Pons (tissue), 1 donor: Measurements from ENCODE around the gene DAPL1.

Source experiments
- DNase-seq: peaks from one replicate; pipeline ENCODE4 v3.0.0-alpha.2; 2016; ENCODE audit warnings: low spot score

The DAPL1 gene

DNA sequence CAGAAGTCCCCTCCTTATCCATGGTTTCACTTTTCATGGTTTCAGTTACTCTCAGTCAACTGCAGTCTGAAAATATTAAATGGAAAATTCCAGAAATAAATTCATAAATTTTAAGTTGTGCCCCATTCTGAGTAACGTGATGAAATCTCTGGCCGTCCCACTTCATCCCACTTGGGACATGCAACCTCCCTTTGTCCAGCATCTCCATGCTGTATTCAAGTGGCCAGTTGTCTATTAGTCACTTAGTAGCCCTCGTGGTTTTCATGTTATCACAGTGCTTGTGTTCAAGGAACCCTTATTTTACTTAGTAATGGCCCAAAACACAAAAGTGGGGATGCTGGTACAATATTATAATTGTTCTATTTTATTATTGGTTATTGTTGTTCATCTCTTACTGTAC lies 18.0 kb upstream of the DAPL1 start:
- no peak for DNase-seq

DNA sequence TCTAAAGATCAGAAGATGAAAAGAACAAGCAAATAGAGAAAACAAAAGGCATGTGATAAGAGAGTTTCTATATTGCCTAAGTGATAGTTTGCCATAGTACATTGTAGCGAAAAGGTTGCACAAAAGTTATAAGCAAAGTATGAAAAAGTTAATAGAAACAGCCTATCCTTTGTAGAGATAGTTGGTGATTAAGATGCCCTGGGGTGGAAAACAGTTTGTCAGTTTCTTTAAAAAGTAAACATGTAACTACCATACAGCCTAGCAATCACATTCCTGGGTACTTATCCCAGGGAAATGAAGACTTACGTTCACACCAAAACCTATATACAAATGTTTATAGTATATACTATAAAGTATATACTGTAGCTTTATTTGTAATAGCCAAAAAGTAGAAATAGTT lies 16.9 kb upstream of the DAPL1 start:
- no peak for DNase-seq

DNA sequence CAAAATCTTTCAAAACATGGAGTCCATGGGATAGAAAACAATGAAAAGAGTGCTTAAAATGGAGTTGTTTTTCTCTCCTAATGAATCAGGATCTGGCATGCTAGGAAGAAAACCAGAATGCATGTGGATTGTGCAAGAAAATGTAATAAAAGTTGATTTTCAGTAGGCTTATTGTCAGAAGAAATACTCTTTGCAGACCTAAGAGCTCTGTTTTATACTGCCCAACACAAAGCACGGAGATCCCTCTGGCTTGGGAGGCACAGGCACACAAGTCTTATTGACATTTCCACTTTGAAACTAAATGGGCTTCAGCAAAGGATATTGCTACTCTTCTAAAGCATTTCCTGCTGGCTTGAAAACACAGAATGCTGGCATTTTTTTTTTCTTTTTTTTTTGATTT lies 15.5 kb upstream of the DAPL1 start:
- no peak for DNase-seq

DNA sequence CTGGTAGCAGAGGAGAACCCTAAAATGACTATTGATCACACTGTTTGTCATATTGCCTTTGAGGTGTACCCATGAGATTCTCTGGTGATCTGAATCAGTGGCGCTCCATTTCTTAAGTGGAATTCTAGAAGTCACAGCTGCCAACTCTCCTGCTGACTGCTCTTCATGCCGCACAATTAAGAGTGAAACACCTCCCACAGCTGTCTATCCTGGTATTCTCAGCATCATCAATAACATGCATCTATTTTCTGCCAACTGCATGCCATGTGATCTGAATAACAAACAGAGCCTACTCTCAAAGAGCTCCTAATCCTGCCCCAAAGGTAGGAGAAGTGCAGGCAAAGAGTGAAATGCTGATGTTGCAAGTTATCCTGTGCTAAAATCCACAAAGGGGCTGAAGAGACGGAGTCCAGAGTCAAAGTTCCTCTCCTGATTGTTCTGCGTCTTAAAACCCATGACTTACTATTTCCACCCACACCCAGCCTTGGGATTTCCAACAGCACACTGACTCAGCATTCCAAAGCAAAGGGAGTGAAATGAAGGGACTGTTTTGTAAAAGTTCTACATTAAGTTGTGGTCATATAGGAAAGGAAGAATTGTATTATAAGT lies 13.7 kb upstream of the DAPL1 start:
- no peak for DNase-seq

DNA sequence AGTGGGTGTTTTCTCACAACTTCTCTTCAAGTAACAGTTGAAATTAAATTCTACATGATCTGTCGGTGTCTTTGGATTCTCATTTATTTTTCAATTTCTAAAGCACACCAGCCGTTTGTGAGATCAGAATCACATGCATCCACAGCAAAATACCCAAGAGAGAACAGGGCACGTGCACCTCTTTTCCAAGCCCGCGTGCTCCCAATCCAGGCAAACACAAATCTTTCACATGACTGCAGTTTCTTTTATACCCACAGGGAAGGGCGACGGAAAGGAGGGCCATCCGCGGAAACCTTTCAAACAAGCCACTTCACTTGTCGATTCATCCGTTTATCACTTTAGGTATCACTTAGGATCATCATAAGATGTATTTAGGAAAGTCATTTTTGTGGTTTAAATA lies 13.0 kb upstream of the DAPL1 start:
- no peak for DNase-seq

DNA sequence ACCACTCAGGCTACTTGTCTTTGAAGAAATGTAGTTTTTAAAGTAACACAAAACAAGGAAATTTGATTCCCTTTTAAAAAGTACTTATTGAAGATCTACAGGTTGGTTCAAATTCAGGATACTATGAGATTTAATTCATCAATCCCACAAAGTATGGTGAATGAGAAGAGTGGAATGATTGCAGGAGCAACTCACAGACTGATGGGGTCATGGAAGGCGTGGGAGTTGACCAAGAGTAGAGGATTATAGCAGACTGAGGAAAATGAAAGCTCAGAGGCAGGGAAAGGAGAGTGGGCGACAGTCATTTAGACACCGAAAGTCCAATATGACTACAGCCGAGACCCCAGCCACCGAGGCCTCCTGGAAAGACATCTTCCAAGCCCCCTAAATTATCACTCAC lies 12.5 kb upstream of the DAPL1 start:
- DNase-seq = no peak

DNA sequence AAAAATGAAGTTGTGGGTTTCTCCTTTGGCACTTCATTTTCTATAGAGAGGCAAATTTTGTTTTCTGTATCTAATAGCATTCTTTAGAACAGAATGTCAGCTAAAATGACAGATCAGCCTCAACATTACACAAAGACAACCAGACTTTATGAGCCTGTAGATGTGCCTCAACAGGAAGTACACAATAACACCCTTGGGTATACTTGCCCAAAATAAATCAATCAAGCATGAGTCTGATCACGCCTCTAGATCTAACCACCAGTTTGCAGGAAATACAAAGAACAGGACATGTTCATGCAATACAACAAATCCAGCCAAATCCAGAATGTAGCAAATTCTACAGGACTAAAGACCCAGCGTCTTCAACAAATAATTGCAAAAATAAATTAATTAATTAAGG lies 11.2 kb upstream of the DAPL1 start:
- DNase-seq = no peak

DNA sequence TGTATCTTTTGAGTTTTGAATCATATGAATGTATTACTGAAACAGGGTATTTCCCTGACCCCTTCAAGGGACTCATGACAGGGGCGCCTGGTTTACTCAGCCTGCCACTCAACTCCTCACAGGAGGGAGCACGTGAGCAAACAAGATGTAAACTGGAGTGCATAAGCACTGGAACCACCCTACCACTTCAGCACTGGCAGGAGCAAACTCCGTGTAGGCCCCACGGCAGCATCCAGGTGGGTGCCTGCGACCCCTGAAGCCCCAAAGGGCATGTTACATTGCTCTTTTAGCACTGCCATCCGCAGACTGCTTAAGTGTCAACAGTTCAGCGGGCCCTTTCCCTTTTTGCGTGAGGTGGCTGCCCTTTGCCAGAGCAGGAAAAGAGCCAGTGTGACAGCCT lies 8.2 kb upstream of the DAPL1 start:
- DNase-seq = no peak

DNA sequence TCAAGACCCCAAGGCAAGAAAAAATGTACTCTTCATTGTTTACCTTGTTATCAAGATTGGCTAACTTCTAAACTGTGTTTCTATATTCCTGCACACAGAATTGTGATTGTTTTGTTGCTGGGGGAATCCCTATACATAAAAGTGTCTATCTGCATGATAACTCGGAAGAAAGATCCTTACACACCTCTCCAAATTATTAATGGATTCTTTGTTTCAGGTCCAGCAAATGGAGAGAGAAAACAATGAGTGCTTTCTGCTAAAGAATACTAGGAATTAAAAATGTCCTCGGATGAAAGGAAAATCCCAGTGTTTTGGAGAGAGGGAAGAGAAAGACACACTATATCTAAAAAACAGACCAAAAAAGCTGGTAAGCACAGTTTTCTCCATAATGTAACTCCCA lies 6.2 kb upstream of the DAPL1 start:
- DNase-seq = no peak

DNA sequence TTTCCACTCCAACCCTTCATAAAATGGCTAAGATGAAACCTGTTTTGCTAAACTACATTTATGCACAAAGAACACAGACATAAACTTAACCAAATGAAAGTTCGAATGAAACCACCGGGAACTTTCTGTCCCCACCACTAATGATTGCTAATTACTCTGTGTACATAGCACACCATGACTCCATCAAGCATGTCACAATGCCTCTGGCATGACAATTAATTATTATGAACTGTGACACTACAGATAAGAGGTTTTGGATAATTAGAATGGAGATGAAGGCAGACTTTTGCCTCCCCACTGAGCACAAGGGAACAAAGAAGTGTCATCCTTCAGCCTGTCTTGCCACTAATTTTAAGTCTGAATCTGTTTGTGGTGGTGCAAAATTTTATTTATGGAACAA lies 1.5 kb downstream of the DAPL1 start:
- no peak for DNase-seq

DNA sequence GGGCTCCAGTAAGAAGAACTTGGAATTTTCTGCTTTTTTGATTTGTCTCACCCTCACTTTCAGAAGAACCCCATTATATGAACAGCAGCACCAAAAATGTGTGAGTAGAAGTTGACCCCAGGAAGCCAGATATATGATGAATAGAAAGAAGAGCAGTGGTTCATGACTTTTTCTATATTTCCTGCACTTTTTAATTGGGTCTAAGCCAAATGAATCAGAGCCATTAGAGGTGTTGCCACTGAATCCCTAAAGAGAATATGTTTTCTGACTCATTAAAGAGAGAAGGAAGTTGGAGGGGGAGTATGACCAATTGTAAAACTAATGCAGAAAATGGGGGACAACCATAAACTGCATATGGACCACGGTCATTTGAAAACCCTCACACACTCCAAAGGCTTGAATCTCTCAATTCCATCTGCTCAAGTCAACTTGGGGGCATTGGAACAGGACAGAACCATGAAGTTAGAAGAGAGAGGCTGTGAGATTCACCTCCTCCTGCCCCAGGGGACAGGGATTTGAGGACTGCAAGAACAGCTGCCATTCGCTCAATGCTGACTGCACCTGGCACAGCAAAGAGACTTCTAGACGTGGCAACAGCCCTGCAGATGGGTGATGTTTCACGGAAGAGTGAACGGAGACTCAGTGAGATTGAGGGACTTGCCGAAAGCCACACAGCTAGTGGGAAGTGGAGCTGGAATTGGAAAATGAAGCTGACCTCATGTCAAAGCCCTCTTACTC lies 3.0 kb downstream of the DAPL1 start:
- DNase-seq = no peak

DNA sequence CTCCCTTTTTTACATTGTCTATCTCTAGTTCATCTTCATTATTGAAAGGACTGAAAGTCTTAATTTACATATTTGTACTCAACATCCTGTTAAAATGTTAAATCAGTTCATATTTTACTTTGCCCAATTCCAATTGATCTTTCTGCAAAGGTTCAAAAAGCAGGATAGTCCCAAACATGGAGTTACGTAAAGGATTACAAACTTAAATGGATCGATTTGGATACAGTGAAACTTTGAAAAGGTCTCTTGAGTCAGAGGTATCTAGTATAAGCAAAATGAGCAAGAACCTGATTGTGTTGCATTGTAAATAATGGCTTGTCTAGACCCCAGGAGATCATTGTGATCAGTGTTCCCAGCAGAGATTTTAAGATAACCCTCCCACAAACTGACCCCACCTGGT lies 4.1 kb downstream of the DAPL1 start:
- DNase-seq = no peak

DNA sequence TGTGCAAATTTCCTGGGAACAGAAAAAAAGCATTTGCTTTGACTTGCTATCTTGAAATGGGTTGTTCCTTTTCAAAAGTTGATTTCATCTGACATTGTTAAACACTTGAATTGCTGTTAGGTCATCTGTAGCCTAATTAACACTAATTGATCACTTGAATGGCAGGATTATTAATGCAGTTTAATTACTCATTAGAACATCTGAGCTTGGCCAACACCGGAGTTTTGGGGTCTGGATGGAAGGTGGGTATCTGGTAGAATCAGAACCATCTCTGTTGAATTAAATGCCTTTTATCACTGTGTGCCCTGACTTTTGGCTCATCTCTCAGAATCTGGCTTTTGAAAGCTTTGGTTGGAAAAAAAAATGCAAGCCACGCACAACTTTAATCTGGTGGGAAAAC lies 8.4 kb downstream of the DAPL1 start:
- no peak for DNase-seq

DNA sequence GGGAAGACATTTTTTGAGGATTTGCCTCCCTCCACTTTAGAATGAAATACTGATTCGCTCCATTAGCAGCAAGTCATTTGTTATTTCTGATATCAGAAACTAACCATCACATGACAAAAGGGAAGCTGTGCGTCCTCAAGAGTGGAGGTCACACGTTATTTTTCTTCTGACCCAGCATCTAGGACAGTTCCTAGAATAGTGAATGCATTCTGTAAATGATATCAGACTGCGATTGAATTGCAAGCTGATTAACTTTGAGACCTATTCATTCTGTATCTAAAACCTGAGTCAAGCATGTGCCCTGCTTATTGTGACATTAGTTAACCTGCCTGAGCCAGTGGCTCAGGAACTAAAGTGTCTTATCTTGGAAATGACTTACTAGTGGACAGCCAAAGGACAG lies 10.1 kb downstream of the DAPL1 start:
- no peak for DNase-seq

DNA sequence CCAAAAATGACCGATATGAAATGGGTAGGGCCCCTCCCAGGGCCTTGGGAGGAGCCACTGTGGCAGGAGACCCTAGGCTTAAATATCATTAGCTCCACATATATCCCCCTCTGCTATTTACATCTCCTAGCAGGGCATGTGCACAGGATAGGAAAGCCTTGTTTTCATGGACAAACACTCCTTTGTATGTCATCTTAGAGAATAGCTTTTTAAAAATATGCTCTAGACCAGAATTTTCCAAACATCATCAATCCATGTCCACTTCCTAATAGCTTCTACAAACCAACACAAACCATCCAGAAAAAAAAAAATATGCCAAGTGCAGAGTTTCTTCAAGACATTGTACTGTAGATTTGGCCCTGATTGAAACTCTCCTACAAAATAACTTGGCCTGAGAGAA lies 10.8 kb downstream of the DAPL1 start:
- DNase-seq = peak; percentile 52

DNA sequence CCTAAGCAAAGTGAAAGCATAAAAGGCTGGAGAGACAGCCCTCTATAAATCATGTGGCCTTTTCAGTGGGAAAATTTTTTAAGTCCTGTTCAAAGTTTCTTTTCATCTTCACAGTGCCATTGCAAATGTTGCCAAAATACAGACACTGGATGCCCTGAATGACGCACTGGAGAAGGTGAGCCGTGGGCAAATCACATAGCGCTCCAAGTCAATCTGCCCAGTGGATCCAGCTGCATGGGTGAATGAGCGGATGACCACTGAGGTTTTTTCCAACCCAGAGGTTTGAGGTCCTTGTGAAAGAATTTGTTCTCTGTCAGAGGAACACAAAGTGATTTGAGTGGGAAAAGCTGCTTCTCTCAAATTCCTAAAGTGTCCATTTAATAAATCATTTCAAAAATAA lies 11.8 kb downstream of the DAPL1 start:
- no peak for DNase-seq

DNA sequence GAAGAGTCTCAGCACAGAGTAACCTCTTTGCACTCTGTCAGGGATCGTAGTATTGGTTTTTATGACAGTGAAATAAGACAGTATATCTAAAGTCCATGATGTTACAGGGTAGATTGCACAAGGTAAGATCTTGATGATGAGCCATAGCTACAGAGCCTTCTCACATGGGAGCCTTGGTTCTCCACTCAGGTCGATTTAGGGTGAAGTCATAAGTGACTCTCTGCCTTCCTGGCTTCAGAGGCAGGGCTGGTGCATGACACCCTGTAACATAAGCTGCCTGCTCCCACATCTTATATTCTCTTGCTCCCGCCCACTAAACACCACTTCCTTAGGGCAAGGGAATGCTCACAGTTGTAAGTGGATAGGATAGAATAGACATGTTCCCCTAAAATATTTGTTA lies 13.3 kb downstream of the DAPL1 start:
- DNase-seq = no peak

DNA sequence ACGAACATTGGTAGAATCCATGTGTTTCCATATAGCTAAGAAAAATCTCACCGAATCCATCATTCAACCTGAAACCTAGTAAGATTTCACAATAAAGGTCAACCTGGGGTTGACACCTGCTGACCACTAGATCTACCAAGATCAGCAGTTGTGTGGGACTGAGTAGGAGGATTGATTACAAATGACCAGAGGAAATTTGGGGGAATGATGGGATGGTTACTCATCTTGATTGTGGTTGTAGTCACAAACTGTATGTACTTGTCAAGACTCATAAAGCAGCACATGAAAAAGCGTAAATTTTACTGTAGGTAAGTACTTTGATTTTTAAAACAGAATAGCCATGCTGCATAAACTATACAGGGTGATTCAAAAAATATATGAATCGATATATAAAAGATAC lies 14.7 kb downstream of the DAPL1 start:
- DNase-seq = no peak

DNA sequence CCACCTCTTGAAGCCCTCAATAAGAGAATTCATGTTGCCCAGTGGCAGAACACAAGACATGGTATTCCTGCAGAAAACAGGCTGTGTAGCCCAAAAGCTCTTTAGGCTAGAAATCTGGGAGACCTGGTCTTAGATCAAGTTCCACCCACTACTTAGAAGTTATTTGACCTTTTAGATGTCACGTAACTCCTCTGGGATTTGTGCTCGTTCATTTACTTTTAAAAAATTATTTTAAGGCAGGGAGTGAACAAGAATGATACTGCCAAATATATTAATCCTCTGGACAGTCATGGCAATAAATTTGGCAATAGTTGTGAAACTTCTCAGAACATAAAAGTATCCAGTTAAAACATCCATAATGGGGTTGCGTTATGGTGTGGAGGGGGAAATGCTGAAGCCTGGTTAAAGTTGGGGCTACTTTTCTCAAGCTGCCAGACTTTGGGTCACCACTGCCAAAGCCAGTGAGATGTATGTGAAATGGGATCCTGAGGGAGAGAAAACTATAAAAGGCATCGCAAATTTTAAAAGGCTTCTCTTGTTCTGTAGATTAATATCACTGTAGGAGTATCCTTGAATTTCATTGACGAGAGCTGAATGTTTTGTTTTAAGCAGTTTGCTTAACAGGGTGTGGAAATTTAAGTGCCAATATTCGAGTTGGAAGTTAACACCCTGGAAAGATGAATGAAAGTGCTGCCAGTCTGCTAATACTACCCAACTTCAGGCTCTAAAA lies 15.8 kb downstream of the DAPL1 start:
- DNase-seq = no peak

DNA sequence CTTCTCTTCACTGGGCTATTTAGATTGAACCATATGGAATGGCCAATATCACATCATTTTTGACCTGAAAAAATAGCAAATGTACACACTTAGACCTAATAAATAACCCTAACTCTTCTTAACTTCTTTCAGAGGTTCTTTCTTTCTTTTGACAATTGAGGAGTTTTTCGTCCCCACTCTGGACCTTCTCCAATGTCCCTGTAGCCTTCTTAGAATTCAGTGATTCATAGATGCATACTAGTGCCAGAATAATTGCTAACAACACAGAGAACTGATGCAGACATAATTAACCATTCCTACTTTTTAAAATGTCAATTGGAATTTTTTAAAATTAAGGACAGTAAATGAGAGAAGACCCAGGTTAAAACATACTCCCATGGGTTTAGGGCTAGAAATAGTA lies 20.0 kb downstream of the DAPL1 start:
- no peak for DNase-seq

DNA sequence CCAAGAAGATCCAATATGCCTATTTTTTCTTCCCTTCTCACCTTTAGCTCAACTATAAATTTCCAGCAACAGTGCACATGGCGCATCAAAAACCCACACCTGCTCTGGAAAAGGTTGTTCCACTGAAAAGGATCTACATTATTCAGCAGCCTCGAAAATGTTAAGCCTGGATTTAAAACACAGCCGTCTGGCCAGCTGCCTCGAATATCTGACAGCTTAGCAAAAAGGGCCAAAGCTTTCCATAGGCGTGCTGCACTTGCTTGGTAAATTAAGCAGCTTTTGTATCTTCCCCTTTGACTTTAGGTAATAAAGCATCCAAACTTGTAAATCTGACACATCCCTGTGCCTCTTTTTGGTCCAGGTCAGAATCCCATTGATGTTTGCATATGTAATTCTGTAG lies 20.5 kb downstream of the DAPL1 start:
- no peak for DNase-seq

DNA sequence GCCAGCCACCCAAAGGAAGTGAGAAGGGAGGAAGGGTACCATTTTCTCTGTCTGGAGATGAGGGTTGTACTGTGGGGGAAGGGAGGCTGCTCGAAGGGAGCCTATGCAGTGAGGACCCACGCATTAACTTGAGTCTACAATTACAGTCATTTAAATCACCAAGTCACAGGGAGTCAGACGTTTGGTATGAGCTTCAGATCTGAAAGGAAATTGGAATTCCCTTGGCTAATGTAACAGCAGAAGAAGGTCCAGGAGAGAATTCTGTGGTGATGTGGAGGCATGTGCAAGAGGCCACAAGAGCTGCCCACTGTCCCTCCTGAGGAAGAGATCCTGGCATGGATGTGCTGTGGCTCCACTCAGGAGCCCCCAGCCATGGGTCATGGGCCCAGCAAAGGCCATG lies 22.5 kb downstream of the DAPL1 start:
- no peak for DNase-seq

DNA sequence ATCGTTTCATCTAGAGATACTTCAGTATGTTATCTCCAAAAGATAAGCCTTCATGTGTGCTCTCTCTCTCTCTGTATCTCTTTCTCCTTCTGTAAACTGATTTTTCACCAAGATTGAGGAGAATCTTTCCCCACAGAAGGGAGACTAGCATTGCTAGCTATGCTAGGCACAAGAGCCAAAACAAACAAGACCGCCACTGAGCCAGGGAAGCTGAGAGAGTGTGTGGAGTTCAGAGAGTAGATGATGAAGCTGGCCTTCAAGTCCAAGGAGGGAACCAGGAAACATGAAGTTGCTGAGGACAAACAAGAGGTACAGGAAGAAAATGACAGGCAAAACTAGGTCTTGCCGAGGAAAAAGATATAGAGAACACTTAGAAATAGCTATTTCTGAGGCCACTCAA lies 23.4 kb downstream of the DAPL1 start:
- DNase-seq = no peak

DNA sequence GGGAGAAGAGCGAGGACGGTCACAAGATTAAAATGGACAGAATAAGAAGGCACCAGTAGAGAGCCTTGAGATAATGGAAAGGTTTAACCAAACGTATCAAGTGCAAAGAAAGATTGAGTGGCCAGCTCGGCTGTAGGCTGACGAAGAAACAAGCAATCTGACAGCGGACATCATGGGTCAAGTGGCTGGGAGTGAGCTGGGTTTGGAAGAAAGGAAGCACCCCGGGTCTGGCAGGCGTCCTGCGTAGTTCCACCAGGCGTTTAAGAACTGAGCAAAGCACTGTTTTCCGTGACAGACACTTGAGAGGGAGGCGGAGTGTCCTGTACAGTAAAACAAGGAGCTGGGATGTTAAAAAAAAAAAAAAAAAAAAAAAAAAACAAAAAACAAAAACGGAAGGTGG lies 27.1 kb downstream of the DAPL1 start:
- DNase-seq = no peak
